Activated CD4-positive, alpha-beta memory T cell treated with anti-CD3 and anti-CD28 coated beads, Interleukin-2, amount 10 ng/mL, durations not matched to agents 7 days and 5 days (primary cell): ENCODE measurements around the gene MS4A8. TPM values are rescaled to one million over a fixed set of nuclear protein-coding genes. Genes with fewer than 3 reads are reported as not detected.
"Not testable (repeated sequence)": the region's sequence is repeated elsewhere in the genome, so short reads cannot be mapped to it uniquely, and the experiment has no call there.

Experiments
- CTCF ChIA-PET: fragments of 350-600 bp; sonication (Branson Sonifier 250); formaldehyde crosslinking; loops from one replicate; lab custom pipeline; 2021; ENCODE audit warnings: antibody characterized with exemption, inconsistent platforms; lab: Charles Lee
- POLR2A ChIA-PET: fragments of 350-600 bp; sonication (Branson Sonifier 250); formaldehyde crosslinking; loops from one replicate; lab custom pipeline; 2021; ENCODE audit warnings: antibody characterized with exemption; lab: Charles Lee
- DNase-seq: peaks from one replicate; pipeline ENCODE4 v3.0.0-alpha.2; 2020
- H3K27ac Mint-ChIP-seq: one replicate; pipeline ENCODE4 v1.8.0; 2021; ENCODE audit warnings: mild to moderate bottlenecking, mixed read lengths
- H3K27me3 Mint-ChIP-seq: one replicate; pipeline ENCODE4 v1.8.0; 2021; ENCODE audit warnings: mixed read lengths
- H3K36me3 Mint-ChIP-seq: one replicate; pipeline ENCODE4 v1.8.0; 2021; ENCODE audit warnings: low read depth, mixed read lengths
- H3K4me1 Mint-ChIP-seq: one replicate; pipeline ENCODE4 v1.8.0; 2021; ENCODE audit warnings: mixed read lengths
- H3K4me3 Mint-ChIP-seq: one replicate; pipeline ENCODE4 v1.8.0; 2021; ENCODE audit warnings: mild to moderate bottlenecking, mixed read lengths
- H3K9me3 Mint-ChIP-seq: one replicate; pipeline ENCODE4 v1.8.0; 2021; ENCODE audit warnings: mixed read lengths
- total RNA-seq, 2 experiments: library from RNA; stranded (reverse); gene quantifications; one replicate each; pipeline ENCODE4 v1.2.3, GENCODE V29; 2021

Gene MS4A8
- total RNA-seq, 2 experiments from 2014 or later: not detected

DNA sequence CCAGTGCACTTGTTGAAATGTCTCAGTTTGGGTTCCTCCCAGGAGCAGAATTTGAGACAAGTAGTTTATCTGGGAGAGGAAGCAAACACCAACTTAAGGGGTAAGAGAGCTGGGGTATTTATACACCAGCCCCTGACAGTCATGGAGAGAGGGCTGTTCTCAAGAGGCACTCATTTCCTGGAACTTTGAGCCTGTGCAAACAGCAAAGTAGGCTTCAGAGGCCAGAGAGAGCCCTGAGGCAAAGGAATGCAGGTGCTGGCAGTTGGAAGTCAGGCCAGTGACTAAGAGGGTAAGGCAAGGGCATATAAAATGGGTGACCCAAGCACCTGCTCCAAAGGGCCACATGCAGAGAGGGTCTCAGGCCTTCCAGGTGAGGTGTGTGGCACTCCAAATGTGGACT is 41.2 kb downstream of the MS4A8 start:
- ChIA-PET POLR2A (no interaction called here), CTCF (no interaction called here)
- Mint-ChIP-seq H3K4me3 (no peak overlapping the region), H3K4me1 (no peaks in the 10 kb centered on the region), H3K27ac (no peak overlapping the region), H3K9me3 (no peaks in the 10 kb centered on the region), H3K36me3 (no peaks in the 10 kb centered on the region), H3K27me3 (peaks cover 15% of the 10 kb centered on the region)
- no peak for DNase-seq

- POLR2A ChIA-PET: no interaction called here
- H3K27ac Mint-ChIP-seq: no peak overlapping the region
- no peak for DNase-seq
- H3K9me3 Mint-ChIP-seq: no peaks in the 10 kb centered on the region
- H3K4me3 Mint-ChIP-seq: no peak overlapping the region
- H3K27me3 Mint-ChIP-seq: peaks cover 15% of the 10 kb centered on the region
- H3K4me1 Mint-ChIP-seq: no peaks in the 10 kb centered on the region
- CTCF ChIA-PET: no interaction called here
- no peaks in the 10 kb centered on the region for H3K36me3 Mint-ChIP-seq
Observed at GRCh38 chr11:60741421-60741820, 42.0 kb downstream of the MS4A8 start.

GRCh38 chr11:60743058-60743457 is 43.6 kb downstream of the MS4A8 start:
- DNase-seq: no peak
- H3K27ac Mint-ChIP-seq: no peak overlapping the region
- POLR2A ChIA-PET: no interaction called here
- H3K27me3 Mint-ChIP-seq: peaks cover 13% of the 10 kb centered on the region
- H3K4me3 Mint-ChIP-seq: no peak overlapping the region
- no peaks in the 10 kb centered on the region for H3K4me1 Mint-ChIP-seq
- peaks cover 4% of the 10 kb centered on the region for H3K9me3 Mint-ChIP-seq
- CTCF ChIA-PET: interaction anchor here (1.4 kb wide), 1 partner anchor 32 kb away, joined by 5 read pairs; no protein-coding TSS in a partner anchor
- H3K36me3 Mint-ChIP-seq: no peaks in the 10 kb centered on the region

DNA sequence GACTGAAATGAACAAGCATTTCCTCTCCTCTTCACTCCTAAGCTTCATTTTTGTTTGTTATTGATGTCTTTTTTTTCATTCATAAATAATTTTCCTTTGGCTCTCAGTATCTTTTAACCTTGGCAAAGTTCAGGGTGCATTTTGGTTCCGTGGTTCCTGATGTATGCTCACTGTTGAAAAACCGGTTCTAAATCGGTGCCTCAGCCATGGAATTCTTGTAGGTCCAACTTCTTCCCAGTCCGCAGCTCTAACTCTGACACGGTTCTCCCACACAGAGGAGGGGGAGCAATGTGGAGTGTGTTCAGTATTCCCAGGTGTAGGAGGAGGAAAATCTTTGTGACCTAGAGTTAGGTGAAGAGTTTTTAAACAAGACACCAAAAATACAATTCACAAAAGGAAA is 44.7 kb downstream of the MS4A8 start:
- Mint-ChIP-seq H3K4me1 (no peaks in the 10 kb centered on the region), H3K27me3 (peaks cover 8% of the 10 kb centered on the region), H3K27ac (no peak overlapping the region), H3K4me3 (no peak overlapping the region), H3K9me3 (peaks cover 4% of the 10 kb centered on the region), H3K36me3 (no peaks in the 10 kb centered on the region)
- ChIA-PET POLR2A (no interaction called here), CTCF (interaction anchor here (1.4 kb wide), 1 partner anchor 31 kb away, joined by 5 read pairs; no protein-coding TSS in a partner anchor)
- DNase-seq: no peak

- Mint-ChIP-seq H3K27ac (no peak overlapping the region), H3K27me3 (peaks cover 11% of the 10 kb centered on the region), H3K36me3 (no peaks in the 10 kb centered on the region), H3K4me1 (no peaks in the 10 kb centered on the region), H3K4me3 (no peak overlapping the region), H3K9me3 (peaks cover 4% of the 10 kb centered on the region)
- ChIA-PET POLR2A (no interaction called here), CTCF (interaction anchor here (1.0 kb wide), 1 partner anchor 27 kb away, joined by 3 read pairs; no protein-coding TSS in a partner anchor)
- no peak for DNase-seq
Observed at GRCh38 chr11:60747359-60747873, 48.0 kb downstream of the MS4A8 start.

DNA sequence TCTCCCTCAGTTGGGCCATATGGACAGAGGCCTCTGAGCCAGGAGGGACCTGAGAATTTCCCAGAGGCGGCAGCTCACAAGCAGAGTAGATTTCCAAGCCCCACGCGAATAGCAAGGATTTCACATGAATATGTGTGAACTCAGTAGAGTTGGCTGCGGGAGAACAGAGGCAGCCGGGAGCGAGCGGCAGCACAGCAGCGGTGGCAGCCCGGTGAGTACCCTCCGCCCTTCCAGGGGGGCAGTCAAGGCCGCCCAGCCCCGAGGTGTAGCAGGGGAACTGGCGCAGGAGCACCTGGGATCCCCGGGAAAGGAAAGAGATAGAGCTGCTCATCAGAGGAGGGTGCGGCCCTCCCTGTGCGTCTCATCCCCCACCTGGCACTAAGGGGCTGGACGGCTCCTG is 48.8 kb downstream of the MS4A8 start:
- H3K4me1 Mint-ChIP-seq: no peaks in the 10 kb centered on the region
- no peak for DNase-seq
- H3K9me3 Mint-ChIP-seq: peaks cover 4% of the 10 kb centered on the region
- H3K27ac Mint-ChIP-seq: no peak overlapping the region
- peaks cover 12% of the 10 kb centered on the region for H3K27me3 Mint-ChIP-seq
- ChIA-PET CTCF (no interaction called here), POLR2A (no interaction called here)
- no peaks in the 10 kb centered on the region for H3K36me3 Mint-ChIP-seq
- H3K4me3 Mint-ChIP-seq: no peak overlapping the region

DNA sequence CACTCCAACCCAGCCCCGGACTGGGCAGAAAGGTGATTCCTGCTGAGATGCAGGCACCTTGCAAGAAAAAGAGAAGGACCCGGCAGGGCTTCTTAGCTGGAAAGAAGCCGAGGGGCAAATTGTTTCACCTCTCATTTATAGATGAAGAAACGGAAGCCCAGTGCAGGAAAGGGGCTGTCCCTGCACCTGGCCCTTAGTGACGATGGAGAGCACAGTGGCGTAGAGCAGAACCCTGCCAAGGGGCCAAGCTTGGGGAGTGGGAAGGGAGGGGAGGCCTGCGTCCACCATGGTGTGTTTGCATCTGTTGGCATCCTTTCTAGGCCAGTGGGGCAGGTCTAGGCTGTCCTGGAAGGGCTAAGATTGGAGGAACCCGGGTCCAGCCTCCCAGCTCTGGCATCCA is 49.4 kb downstream of the MS4A8 start:
- no peak for DNase-seq
- Mint-ChIP-seq H3K4me3 (no peak overlapping the region), H3K27me3 (peaks cover 14% of the 10 kb centered on the region), H3K4me1 (no peaks in the 10 kb centered on the region), H3K36me3 (no peaks in the 10 kb centered on the region), H3K9me3 (peaks cover 4% of the 10 kb centered on the region), H3K27ac (no peak overlapping the region)
- POLR2A ChIA-PET: no interaction called here
- CTCF ChIA-PET: no interaction called here

DNA sequence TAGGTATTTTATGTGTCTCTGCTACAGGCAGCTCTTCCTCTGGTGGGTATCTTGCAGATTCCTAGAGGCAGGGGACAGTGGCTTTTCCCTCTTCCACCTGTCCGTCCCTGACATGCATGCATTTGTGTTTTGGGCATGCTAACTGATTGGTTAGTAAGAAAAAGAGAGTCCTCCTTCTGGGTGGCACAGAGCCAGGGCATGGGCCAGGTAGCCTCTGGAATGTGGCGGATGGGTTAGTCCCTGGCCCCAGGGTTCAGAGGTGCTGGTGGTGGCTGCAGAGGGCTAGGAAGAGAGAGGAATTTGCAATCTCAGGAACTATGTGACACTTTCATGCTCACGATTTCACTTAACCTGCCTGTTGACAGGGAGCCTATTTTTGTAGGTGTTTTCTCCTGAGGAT is 51.5 kb downstream of the MS4A8 start:
- POLR2A ChIA-PET: no interaction called here
- CTCF ChIA-PET: interaction anchor here (1.3 kb wide), 1 partner anchor 12 kb away, joined by 4 read pairs; no protein-coding TSS in a partner anchor
- Mint-ChIP-seq H3K4me3 (no peak overlapping the region), H3K27ac (no peak overlapping the region), H3K36me3 (no peaks in the 10 kb centered on the region), H3K4me1 (no peaks in the 10 kb centered on the region), H3K9me3 (peaks cover 4% of the 10 kb centered on the region), H3K27me3 (peaks cover 12% of the 10 kb centered on the region)
- no peak for DNase-seq

- no peak for DNase-seq
- Mint-ChIP-seq H3K4me3 (no peak overlapping the region), H3K27ac (no peak overlapping the region), H3K9me3 (no peaks in the 10 kb centered on the region), H3K4me1 (no peaks in the 10 kb centered on the region), H3K27me3 (peaks cover 16% of the 10 kb centered on the region), H3K36me3 (no peaks in the 10 kb centered on the region)
- ChIA-PET CTCF (interaction anchor here (0.6 to 1.1 kb wide), 2 partner anchors 13 to 1001 kb away, joined by 3 read pairs; no protein-coding TSS in a partner anchor), POLR2A (no interaction called here)
Observed at GRCh38 chr11:60753309-60753708, 53.9 kb downstream of the MS4A8 start.

- no peak overlapping the region for H3K27ac Mint-ChIP-seq
- H3K27me3 Mint-ChIP-seq: peaks cover 30% of the 10 kb centered on the region
- H3K9me3 Mint-ChIP-seq: no peaks in the 10 kb centered on the region
- no peak for DNase-seq
- no peak overlapping the region for H3K4me3 Mint-ChIP-seq
- no peaks in the 10 kb centered on the region for H3K4me1 Mint-ChIP-seq
- H3K36me3 Mint-ChIP-seq: no peaks in the 10 kb centered on the region
- ChIA-PET POLR2A (no interaction called here), CTCF (interaction anchor here (0.9 kb wide), 1 partner anchor 10 kb away, joined by 3 read pairs; no protein-coding TSS in a partner anchor)
Observed at GRCh38 chr11:60754887-60755286, 55.5 kb downstream of the MS4A8 start.

GRCh38 chr11:60756307-60757032 is 57.1 kb downstream of the MS4A8 start, which contains the start of gene MS4A15:
MS4A15 (plus strand) TSS chr11:60756867; CDS start chr11:60763734, 6,867 bp downstream.
- no peak for DNase-seq
- H3K9me3 Mint-ChIP-seq: no peaks in the 10 kb centered on the region
- ChIA-PET POLR2A (no interaction called here), CTCF (interaction anchor here (0.6 to 1.6 kb wide), 4 partner anchors 9 to 138 kb away, joined by 3 to 7 read pairs (median 4); no protein-coding TSS in a partner anchor)
- H3K4me3 Mint-ChIP-seq: no peak within 1 kb of the TSS
- H3K27me3 Mint-ChIP-seq: peaks cover 43% of the 10 kb centered on the region
- no peak within 1 kb of the TSS for H3K27ac Mint-ChIP-seq
- H3K4me1 Mint-ChIP-seq: no peaks in the 10 kb centered on the region
- no peaks in the 10 kb centered on the region for H3K36me3 Mint-ChIP-seq

GRCh38 chr11:60757231-60757800 is 57.9 kb downstream of the MS4A8 start:
- ChIA-PET CTCF (interaction anchor here (1.3 to 1.6 kb wide), 2 partner anchors 8 to 18 kb away, joined by 5 to 7 read pairs; no protein-coding TSS in a partner anchor), POLR2A (no interaction called here)
- no peaks in the 10 kb centered on the region for H3K36me3 Mint-ChIP-seq
- peaks cover 38% of the 10 kb centered on the region for H3K27me3 Mint-ChIP-seq
- DNase-seq: no peak
- no peaks in the 10 kb centered on the region for H3K9me3 Mint-ChIP-seq
- H3K4me3 Mint-ChIP-seq: no peak overlapping the region
- H3K27ac Mint-ChIP-seq: no peak overlapping the region
- H3K4me1 Mint-ChIP-seq: no peaks in the 10 kb centered on the region

DNA sequence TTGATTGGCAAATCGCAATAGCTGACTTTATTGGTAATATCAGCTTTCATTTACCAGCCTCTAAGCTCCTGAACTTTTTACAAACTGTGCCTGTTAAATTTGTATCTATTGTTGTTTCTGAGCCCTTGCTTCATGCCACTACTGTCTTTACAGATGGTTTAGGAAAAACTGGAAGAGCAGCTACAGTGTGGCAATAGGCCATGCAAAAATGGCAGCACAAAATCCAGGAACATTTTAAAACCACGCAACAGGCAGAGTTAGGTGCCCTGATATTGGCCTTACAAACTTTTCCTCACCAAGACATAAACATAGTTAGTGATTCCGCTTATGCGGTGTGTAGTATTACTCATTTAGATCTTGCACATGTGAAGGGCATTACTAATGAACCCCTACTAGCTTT is 59.3 kb downstream of the MS4A8 start:
- H3K36me3 Mint-ChIP-seq, H3K27ac Mint-ChIP-seq, DNase-seq, H3K4me3 Mint-ChIP-seq, H3K9me3 Mint-ChIP-seq, H3K4me1 Mint-ChIP-seq, CTCF ChIA-PET, POLR2A ChIA-PET: not testable (repeated sequence)
- peaks cover 33% of the 10 kb centered on the region for H3K27me3 Mint-ChIP-seq
